ENCODE data around the gene FIG4. TPM values are rescaled to one million over a fixed set of nuclear protein-coding genes. Genes with fewer than 3 reads are reported as not detected.
"Not testable (repeated sequence)": the region's sequence is repeated elsewhere in the genome, so short reads cannot be mapped to it uniquely, and the experiment has no call there.

FIG4 gene
- total and polyA plus RNA-seq, 12 donors, result 9.2 to 25.4 (median 17.8) TPM

- no peaks in the 10 kb centered on the region for H3K9me3 ChIP-seq (replicated peaks in 1 of 3)
- DNase-seq, result no peak
- H3K27me3 ChIP-seq, result no peaks in the 10 kb centered on the region
- TF ChIP-seq POLR2A (IDR thresholded peaks at IDR 0.05) (no peak), CTCF (IDR thresholded peaks at IDR 0.05) (no peak)
- peaks cover 4 to 17% of the 10 kb centered on the region in 2 donors for H3K4me1 ChIP-seq (replicated peaks in 1 of 2)
- no peak overlapping the region for H3K4me3 ChIP-seq
- 73 to 92% (median 86%) methylated on average over 3 of the region's 3 CpGs for WGBS, 4 donors
- intact Hi-C loops (cut with DNase I), result no loop called here
- no peak overlapping the region for H3K27ac ChIP-seq
- no peaks in the 10 kb centered on the region for H3K36me3 ChIP-seq (replicated peaks in 1 of 2)
Measured at GRCh38 chr6:109769213-109769612, 78.1 kb downstream of the FIG4 start.

GRCh38 chr6:109770047-109770446 lies 79.0 kb downstream of the FIG4 start:
- intact Hi-C loops (cut with DNase I), result no loop called here
- no peak overlapping the region for H3K4me3 ChIP-seq
- WGBS, 4 donors, result 95 to 100% (median 96%) methylated on average over 2 of the region's 2 CpGs
- H3K27me3 ChIP-seq, result no peaks in the 10 kb centered on the region
- H3K27ac ChIP-seq, result no peak overlapping the region
- no peaks in the 10 kb centered on the region for H3K36me3 ChIP-seq (replicated peaks in 1 of 2)
- TF ChIP-seq CTCF (IDR thresholded peaks at IDR 0.05) (no peak), POLR2A (IDR thresholded peaks at IDR 0.05) (no peak)
- no peaks in the 10 kb centered on the region for H3K9me3 ChIP-seq (replicated peaks in 1 of 3)
- DNase-seq, result no peak
- H3K4me1 ChIP-seq (replicated peaks in 1 of 2), result peaks cover 4 to 17% of the 10 kb centered on the region in 2 donors

- 36 to 52% (median 48%) methylated on average over 5 of the region's 5 CpGs for whole genome bisulfite sequencing, 4 donors
- H3K4me3 ChIP-seq, result no peak overlapping the region
- DNase-seq, result no peak
- TF ChIP-seq POLR2A (IDR thresholded peaks at IDR 0.05) (no peak), CTCF (IDR thresholded peaks at IDR 0.05) (no peak)
- no peaks in the 10 kb centered on the region for H3K36me3 ChIP-seq (replicated peaks in 1 of 2)
- H3K4me1 ChIP-seq (replicated peaks in 1 of 2), result peaks cover 4 to 17% of the 10 kb centered on the region in 2 donors
- H3K27ac ChIP-seq, result no peak overlapping the region
- no peaks in the 10 kb centered on the region for H3K27me3 ChIP-seq
- H3K9me3 ChIP-seq (replicated peaks in 1 of 3), result no peaks in the 10 kb centered on the region
- intact Hi-C loops (cut with DNase I), result no loop called here
Measured at GRCh38 chr6:109770779-109771178, 79.7 kb downstream of the FIG4 start.

- H3K9me3 ChIP-seq (replicated peaks in 1 of 3); intact Hi-C loops (cut with DNase I): not testable (repeated sequence)
- WGBS, 4 donors, result 81 to 88% (median 82%) methylated on average over 7 of the region's 7 CpGs
Measured at GRCh38 chr6:109771939-109772755, 81.1 kb downstream of the FIG4 start.

More at GRCh38 chr6:109771939-109772755, 81.1 kb downstream of the FIG4 start:
- DNase-seq; H3K27ac ChIP-seq; H3K36me3 ChIP-seq (replicated peaks in 1 of 2); H3K27me3 ChIP-seq; H3K4me3 ChIP-seq: not testable (repeated sequence)
- H3K4me1 ChIP-seq (replicated peaks in 1 of 2), result peaks cover 4 to 17% of the 10 kb centered on the region in 2 donors
